Measurements from ENCODE around the gene MAP3K6. TPM values are rescaled to one million over a fixed set of nuclear protein-coding genes. Genes with fewer than 3 reads are reported as not detected.

The MAP3K6 gene
- polyA plus RNA-seq, 1 donor: 7.1 TPM

DNA sequence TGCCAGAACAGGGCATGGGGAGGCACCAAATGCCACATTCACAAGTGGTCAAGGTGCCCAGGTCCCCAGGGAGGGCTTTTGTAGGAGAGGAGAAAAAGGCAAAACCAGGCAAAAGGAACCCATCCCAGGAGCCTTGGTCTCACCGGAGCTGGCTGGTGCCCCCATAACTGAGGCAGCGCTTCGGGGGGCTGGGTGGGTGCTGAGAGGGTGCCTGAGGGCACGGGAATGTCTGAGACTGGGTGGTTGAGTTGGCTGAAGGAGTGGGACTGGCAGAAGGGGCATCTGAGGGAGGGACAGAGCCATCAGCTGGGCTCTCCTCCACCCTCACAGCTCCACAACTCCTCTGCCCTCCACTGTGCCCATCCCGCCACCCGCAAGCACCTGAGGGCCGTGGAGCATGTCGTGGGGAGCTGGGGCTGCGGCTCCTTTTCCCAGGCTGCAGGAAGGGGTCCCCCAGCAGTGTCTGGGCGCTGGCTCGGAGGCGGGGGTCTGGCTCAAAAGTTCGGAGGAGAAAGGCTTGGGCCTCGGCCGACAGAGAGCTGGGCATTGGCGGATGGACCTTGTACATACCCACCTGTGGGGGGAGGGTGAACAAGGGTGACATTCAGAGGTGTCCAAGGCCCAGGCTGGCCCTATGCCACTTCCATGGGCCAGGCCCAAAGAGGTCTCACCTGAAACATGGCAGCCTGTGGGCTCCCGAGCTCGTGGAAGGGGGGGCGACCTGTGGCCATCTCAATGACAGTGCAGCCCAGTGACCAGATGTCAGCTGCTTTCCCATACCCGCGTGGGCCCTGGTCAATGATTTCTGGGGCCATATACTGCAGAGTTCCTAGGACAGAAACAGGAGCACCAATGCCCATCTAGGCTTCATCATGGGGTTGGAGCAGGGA is 8.5 kb downstream of the MAP3K6 start:
- no peak for DNase-seq

DNA sequence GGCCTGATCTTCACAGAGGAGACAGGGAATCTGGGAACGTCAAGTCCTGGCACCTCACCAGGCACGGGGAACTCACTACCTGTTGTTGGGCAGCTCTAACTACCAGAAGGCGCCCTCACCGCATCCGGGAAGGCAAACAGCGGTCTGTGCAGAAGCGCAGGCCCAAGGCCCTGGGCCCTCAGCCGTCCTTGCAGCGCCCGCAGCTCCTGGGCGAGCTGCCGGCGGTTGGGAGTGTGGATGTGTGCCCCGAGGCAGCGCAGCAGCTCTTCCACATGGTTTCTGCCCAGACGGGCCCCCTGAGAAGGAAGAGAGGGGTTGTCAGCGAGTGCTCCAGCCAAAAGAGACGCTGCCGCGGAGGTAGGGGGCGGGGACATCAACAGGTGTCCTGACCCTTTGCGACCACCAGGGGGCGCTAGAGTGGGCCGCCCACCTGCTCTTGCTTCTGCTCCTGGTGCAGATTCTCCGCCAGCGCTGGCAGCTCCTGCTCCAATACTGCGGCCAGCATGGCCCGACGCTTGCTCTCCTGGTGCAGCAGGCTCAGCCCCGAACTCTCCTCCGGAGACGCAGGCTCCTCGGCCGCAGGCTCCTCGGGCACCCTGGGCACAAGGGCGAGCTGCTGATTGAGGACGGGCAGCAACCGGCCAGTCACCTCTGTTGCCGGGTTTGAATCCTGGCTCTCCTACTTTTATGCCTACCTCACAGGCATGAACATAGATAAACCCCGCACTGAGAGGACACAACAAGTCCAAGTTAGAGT is 9.3 kb downstream of the MAP3K6 start:
- DNase-seq: peak; percentile 55

DNA sequence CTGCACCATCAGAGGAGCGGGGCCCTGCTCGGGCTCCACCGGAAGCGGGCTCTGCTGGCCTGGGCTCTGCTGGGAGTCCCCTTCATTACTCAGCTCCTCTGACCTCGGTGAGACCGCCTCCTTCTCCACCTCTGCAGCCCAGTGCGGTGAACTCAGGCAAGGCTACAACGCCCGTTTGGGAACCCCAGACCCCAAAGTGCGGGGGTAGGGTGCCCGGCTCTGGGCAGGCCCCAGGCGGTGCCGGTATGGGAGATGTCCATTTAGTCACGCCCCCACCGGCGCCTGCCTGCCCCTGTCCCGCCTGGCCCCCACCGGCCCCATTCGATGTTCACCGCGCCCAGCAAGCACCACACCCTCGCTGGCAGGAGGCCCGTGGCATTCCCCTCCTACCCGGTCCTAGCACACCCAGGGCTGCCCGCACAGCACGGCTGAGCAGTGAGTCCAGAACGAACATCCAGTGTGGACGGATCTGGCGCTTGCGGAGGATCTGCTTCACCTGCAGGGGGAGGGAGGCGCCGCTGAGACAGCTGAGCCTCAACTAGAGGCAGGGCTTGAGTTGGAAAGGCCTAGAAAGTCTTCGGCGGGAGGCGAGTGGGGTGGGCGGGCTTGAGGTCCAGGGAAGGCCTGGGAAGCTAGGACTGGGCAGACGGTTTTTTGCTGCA is 10.0 kb downstream of the MAP3K6 start:
- no peak for DNase-seq

DNA sequence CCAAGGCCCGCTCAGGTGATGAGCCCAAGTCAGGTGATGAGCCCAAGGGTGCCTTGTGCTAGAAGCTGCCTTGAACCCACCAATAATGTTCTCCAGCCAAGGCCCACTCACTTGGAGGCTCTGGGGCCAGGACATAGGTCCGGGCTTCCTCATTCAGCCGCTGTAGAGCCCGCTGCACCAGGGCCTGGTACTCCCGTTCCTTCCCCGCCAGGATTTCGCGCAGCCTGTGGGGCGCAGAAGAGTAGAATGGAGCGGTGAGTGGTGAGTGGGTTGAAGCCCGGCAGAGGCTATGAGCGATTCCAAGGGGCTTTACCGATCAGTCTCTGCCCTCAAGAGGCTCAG is 10.5 kb downstream of the MAP3K6 start:
- no peak for DNase-seq

DNA sequence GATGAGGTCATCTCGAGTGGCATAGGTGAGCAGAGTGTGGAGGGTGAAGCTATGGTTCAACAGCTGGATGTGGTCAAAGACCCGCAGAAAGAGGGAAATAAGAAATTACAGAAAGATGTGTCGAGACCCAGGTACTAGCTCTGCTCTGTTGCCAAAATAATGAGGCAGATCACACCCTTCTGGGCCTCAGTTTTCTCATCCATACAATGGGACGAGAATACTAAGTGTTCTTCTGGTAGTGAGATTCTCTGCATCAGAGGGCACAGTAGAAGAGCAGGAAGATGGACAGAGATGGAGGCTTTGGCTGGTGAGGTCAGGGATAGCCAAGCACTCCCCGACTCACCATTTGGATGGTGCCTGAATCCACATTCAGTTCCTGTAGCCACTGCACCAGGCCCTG is 11.1 kb downstream of the MAP3K6 start:
- no peak for DNase-seq

DNA sequence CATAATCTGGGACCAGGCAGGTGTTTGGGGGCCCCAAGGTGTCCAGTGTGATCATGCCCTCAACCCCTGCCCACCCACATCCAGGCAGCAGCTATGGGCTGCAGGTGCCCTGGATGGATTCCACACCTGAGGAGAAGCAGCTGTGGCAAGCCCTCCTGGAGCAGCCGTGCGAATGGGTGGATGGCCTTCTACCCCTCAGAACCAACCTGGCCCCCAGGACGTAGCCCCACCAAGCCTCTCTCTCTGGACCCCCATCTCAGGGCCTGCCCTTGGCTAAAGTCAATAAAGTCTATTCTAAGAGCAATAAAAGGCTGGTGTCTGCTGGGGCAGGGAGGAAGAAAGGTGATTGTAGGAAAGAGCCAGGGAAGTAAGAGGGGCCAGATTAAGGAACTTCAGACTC is 13.1 kb downstream of the MAP3K6 start:
- DNase-seq: no peak

DNA sequence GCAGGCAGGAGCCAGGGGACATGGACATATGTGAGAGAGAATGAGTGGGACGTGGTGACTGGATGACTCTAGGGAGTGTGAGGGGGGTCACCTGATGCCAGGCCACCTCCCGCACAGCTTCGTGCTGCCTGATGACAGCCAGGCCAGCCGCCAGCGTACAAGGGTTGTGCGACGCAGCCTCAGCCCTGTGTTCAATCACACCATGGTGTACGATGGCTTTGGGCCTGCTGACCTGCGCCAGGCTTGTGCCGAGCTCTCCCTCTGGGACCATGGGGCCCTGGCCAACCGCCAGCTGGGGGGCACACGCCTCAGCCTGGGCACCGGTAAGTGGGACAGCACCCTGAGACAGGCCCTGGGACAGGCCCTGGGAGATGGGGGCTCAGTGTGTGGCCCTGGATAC is 13.6 kb downstream of the MAP3K6 start:
- no peak for DNase-seq

DNA sequence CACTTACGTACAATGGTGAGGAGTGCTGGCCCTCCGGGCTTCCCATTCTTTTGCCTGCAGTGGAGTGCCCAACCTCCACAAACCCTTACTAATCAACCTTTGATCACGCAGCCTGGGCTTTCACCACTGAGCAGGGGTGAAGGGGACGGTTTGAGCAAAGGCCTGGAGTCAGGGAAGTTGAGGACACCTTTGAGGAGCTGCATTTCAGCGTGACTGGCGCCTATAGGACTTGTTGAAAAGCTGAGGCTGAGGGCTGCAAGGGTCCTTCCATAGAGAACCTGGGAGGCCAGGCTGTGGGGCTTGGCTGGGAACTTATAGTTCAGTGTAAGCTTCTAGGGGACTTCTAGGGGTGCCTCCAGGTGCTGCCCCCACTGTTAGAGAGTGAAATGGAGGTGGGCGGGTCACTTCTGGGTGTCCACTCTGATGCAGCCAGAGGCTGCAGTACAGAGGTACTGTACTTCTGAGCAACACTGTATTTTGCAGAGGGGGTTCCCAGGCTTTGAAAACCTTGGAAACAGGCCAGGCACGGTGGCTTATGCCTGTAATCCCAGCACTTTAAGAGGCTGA is 15.1 kb downstream of the MAP3K6 start:
- DNase-seq: no peak

DNA sequence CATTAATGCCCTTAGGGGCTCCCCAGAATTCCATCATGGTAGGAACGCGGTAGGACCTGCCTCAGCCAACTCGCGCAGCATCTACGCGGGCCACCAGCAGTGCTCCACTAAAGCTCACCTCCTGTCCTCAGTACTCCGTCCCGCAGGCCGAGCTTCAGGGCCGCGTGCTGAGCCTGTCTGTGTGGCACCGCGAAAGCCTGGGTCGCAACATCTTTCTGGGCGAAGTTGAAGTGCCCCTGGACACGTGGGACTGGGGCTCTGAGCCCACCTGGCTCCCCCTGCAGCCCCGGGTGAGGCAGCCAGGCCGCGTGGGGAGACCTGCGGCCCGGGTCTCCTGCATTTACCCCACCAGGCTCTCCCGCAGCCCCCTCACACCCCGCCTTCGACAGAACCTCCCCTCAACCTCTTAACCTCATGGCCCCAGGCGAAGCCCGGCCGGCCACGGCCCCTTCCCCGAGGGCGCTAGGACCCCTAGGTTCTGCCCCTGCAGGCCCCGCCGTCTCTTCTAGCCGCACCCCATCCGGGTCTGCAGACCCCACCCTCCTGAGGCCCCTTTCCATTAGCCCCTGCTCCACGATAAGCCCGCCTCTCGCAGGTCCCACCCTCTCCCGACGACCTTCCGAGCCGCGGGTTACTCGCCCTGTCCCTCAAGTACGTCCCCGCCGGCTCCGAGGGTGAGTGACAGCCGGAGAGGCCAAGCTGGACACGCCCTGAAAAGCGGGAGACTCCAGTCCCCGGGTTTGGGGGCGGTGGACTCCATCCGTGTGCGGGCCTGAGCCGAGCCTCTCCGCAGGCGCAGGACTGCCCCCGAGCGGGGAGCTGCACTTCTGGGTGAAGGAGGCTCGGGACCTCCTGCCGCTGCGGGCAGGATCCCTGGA is 15.9 kb downstream of the MAP3K6 start:
- no peak for DNase-seq

DNA sequence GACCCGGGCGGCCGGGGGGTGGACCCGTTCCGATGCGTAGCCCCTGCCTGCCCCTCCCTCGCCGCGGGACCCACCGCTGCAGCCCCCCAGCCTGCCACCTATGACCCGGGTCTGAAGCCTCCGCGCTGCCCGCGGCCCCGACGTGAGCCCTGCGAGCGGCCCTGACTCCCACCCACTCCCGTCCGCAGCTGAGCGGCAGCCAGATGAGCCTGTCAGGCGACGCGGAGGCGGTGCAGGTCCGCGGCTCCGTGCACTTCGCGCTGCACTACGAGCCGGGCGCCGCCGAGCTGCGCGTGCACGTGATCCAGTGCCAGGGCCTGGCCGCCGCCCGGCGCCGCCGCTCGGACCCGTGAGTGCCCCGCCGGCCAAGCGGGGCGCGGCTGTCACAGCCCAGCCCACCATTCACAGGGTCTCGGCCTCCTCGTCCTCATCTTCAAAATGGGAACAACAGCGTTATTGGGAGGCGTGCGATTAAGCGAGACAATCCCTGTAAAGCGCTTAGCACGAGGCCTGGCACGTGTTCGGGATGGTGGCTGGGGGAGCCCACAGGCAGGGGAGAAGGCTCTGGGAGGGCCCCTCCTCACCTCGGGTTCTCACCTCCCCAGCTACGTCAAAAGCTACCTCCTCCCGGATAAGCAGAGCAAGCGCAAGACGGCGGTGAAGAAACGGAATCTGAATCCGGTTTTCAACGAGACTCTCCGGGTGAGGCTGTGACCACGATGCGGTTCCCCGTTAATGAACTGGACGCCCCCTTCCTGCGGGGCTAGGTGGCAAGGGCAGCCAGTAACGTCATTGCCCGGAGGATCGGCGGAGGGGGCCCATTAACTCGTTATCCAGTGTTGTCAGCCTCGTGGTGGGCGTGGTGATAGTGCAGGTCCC is 16.7 kb downstream of the MAP3K6 start:
- peak; percentile 70 for DNase-seq

DNA sequence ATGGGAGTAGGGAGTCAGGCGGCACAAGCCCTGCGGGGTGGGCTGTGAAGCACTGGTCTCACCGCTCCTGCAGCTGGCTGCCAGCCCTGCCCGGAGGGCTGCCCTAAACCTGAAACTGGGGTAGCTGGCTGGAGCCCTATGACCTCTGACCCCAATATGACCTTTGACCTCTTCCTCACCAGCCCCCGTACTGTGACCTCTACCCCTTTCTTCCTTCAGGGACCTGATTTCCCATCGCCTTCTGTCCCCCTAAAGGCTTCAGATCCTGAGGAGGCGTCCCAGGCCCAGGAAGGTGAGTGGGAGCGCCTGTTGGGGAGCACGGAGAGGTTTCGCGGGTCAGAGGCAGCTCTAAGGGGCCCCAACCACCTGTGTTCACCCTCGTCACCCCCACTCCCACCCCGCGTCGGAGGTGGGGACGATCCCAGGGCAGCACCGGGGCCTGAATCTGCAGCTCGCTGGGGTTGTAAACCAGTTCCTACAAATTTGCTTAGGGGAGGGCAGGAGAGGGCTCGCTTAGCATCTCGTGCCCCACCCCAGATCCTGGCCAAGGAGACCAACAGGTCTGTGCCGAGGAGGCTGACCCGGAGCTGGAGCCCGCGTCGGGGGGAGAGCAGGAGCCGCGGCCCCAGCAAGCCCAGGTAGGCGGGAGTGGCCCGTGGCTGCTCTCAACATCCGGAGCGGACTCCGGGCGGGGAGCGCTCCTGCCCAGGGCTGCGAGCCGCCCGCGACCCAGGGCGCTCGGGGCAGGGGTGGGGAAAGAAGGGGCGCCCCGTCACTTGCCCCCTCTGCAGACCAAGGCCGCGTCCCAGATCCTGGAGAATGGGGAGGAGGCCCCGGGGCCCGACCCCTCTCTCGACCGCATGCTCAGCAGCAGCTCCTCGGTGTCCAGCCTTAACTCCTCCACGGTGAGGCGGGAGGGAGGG is 17.6 kb downstream of the MAP3K6 start:
- DNase-seq: no peak

DNA sequence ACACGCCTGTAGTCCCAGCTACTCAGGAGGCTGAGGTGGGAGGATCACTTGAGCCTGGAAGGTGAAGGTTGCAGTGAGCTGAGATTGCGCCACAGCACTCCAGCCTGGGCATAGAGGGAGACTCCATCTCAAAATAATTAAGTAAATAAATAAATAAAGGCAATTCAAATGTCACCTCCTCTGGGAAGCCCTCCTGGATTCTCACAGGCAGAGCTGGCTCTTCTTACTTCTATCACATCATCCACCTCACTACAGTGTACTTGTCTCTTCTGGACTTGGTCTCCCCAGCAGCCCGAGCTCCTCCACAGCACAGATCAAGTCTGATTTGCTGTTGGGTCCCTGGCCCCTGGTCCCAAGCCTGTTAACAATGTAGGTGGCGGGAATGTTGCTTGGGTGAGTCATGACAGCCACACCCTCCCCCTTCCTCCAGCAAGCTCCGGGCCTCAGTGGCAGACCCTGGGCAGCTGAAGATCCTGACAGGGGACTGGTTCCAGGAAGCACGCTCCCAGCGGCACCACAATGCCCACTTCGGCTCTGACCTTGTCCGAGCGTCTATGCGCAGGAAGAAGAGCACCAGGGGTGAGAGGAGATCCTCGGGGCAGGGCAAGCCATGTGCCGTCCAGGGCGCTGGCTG is 19.7 kb downstream of the MAP3K6 start:
- no peak for DNase-seq

DNA sequence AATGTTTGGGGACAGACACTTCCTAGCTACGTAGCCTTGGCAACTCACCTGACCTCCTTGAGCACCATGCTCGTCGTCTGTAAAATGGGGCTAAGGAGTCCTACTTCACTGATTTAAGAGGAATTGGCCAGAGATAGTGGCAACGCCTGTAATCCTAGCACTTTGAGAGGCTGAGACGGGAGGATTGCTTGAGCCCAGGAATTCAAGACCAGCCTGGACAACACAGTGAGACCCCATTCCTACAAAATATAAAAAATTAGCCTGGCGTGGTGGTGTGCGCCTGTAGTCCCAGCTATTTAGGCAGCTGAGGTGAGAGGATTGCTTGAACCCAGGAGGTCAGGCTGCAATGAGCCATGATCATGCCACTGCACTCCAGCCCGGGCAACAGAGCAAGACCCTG is 20.4 kb downstream of the MAP3K6 start:
- DNase-seq: no peak

DNA sequence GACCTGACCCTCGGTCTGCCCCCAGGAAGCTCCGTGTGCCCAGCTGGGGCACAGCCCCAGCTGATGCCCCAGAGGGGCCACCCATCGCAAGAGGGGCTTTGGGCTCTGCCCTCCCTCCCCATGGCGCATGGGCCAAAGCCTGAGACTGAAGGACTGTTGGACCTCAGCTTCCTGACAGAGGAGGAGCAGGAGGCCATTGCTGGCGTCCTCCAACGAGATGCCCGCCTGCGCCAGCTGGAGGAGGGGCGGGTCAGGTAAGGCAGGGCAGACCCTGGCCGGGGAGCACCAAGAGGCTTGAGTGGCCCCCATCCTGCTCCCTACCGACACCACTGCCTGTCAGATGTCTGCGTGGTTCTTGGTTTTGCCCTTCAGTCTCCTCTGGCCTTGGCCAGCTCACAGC is 21.5 kb downstream of the MAP3K6 start:
- no peak for DNase-seq

DNA sequence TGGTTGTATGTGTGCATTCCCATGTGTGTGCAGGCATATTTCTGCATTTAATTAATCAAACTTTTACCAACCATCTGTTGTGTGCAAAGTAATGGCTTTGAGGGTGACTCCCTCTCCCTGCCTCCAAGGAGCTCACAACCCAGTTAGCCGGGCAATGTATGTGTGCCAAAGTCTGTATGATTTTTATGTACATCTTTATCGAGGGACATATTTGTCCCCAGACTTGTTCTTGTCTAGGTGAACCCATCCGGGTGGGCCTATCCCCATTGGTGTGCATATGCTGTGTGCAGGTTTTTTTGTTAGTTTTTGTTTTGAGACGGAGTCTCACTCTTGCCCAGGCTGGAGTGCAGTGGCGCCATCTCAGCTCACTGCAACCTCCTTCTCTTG is 23.1 kb downstream of the MAP3K6 start:
- no peak for DNase-seq

DNA sequence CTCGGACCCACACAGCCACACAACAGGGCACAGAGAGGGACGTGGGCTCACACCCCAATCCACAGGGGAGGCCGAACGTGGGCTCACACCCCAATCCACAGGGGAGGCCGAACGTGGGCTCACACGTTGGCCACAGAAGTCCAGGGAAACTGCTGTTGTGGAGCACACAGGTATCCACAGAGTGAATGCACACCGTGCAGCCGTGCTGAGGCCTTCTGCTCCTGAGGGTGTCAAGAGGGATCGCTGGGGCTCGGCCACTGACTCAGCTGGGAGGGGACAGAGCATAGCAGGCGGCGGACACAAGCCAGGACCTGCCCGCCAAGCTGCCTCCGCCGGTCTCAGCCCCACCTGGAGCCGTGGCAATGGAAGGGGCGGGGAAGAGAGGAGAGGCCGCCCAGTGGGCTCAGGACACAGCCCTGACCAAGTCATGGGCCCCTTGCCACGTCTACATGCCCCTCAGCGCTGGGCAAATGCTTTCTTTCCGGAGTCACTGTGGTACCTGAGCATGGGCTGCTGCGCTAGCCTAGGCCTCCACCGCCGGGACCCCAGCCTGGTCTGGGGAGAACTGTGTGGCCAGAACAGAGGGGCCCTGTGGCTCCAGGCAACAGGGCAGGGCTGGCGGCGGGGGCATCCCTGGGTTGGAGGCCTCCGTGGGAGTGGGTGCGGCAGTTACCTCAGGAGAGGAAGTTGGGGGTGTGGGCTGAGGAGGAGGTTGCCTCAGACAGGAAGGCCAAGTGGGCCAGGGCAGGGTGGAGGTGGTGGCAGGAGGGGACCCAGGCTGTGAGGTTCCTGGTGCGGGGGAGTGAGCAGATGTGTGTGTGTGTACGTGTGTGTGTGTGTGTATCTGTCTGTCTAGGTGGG is 23.8 kb downstream of the MAP3K6 start:
- DNase-seq: no peak

DNA sequence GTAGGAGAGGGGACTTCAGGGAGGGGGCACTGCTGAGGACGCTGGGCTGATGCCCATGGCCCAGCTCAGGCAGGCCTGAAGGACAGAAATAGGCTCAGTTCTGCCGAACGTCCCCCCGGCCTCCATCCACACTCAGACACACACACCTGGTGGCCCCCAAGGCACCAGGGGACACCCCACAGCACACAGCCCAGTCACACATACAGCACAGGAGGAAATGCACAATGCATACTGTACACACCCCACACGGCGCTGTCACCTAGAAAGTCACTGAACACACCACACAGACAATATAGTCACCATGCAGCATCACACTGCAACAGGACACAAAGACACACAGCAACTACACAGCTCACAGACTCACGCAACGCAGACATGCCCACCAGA is 24.4 kb downstream of the MAP3K6 start:
- DNase-seq: no peak

All from left kidney (tissue), 2 donors.